T-helper 1 cell treated with Interleukin-12 subunit alpha and Interleukin-12 subunit beta and Interleukin-4 antibody, amounts not matched to agents 30 ng/mL and 1 ng/mL, for 36 hours (primary cell): ENCODE data around the gene CIITA. TPM values are rescaled to one million over a fixed set of nuclear protein-coding genes. Genes with fewer than 3 reads are reported as not detected.

Experiments used
- intact Hi-C: fragments of 100-400 bp; cut with micrococcal nuclease; formaldehyde crosslinking; loops from one replicate; pipeline ENCODE4 v1.15.1; 2024
- total RNA-seq: library from RNA; stranded (reverse); gene quantifications from 2 replicates; pipeline ENCODE4 v1.2.3, GENCODE V29; 2022

The CIITA gene
- total RNA-seq, 1 donor from 2014 or later = 67.8 TPM

DNA sequence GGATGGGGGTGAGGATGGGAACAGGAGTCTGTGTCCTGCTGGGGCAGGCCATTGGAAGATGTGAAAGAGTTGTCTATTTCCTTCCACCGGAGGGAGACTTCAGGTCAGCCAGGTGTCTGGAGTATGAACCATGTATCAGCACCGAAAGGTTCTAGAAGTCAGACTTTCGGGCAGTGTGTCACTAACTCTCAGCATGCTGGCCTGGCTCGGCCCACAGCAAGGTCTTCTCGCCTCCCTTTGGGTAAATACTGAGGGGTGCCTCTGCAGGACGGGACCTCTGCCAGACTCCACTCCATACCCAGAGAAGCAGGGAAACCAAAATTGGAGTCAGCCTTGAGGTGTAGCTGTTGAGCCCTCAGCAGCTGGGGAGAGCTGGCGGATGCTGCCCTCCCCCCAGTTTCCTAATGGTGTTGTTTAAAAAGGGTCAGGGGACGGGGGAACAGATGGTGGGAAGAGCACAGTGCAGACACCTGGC, 507 bp downstream of the CIITA start:
- intact Hi-C loops = loop anchor here (1.0 to 10.0 kb wide), 9 partner anchors 41 to 1037 kb away; partner anchors contain the start of genes GSPT1, SNN and SOCS1

- intact Hi-C loops = loop anchor here (1.0 to 10.0 kb wide), 9 partner anchors 25 to 1037 kb away; partner anchors contain the start of genes DEXI, GSPT1, SNN and SOCS1
Observed at GRCh38 chr16:10878328-10878643, 1.3 kb downstream of the CIITA start.

- intact Hi-C loops = loop anchor here (1.0 to 10.0 kb wide), 9 partner anchors 26 to 1036 kb away; partner anchors contain the start of genes DEXI, GSPT1, SNN and SOCS1
Observed at GRCh38 chr16:10878644-10879501, 1.9 kb downstream of the CIITA start.

GRCh38 chr16:10879681-10880589, 2.9 kb downstream of the CIITA start:
- intact Hi-C loops = loop anchor here (1.0 to 10.0 kb wide), 10 partner anchors 9 to 1035 kb away; partner anchors contain the start of genes GSPT1, SNN and SOCS1

GRCh38 chr16:10880594-10881452, 3.8 kb downstream of the CIITA start:
- intact Hi-C loops = loop anchor here (1.0 to 5.0 kb wide), 2 partner anchors 10 to 549 kb away; no protein-coding TSS in a partner anchor

DNA sequence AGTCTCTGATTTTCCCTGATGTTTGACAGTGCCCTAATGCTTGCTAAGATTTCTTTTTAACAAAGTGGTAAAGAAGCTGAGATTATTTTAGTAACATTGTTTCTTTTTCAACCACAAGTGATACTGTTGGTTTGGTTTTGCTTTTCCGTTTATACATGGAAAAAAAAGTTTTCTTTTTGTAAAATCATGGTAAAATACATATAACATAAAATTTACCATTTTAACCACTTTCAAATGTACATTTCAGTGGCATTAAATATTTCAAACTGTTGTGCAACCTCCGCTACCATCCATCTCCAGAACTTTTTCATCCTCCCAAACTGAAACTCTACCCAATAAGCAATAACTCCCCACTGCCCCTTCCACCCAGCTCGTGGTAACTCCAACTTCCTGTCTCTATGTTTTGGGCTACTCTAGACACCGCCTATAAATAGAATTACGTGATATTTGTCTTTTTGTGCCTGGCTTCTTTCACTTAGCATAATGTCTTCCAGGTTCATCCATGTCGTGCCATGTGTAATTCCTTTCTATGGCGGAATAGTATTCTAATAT, 4.6 kb downstream of the CIITA start:
- intact Hi-C loops = loop anchor here (5.0 kb wide), 1 partner anchor 549 kb away; no protein-coding TSS in a partner anchor

GRCh38 chr16:10883004-10883403, 6.0 kb downstream of the CIITA start:
- intact Hi-C loops = loop anchor here (5.0 kb wide), 1 partner anchor 551 kb away; no protein-coding TSS in a partner anchor

DNA sequence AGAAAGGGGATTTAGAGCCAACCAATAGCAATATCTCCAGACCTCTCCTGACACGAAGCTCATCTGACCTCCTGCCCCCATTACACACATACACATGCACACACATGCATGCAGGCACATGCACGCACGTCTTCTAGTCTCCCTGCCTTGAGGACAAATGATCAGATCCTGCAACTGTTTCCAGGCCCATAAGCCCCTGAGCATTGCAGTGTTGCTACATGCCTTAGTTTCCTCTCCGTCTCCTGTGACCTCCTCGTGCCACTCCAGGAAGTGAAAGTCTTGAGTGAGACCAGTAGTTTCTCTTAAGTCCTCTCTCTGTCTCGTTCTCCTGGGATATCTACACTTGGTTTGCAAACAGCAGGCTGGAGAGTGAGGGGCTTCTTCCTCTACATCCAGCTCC, 8.2 kb downstream of the CIITA start:
- intact Hi-C loops = no loop called here

- intact Hi-C loops = no loop called here
Observed at GRCh38 chr16:10888320-10888937, 11.4 kb downstream of the CIITA start.

GRCh38 chr16:10889855-10890254, 12.9 kb downstream of the CIITA start:
- intact Hi-C loops = no loop called here

- intact Hi-C loops = no loop called here
Observed at GRCh38 chr16:10892782-10893318, 15.8 kb downstream of the CIITA start.

- intact Hi-C loops = no loop called here
Observed at GRCh38 chr16:10895053-10895946, 18.3 kb downstream of the CIITA start.

- intact Hi-C loops = no loop called here
Observed at GRCh38 chr16:10896165-10896564, 19.2 kb downstream of the CIITA start.

DNA sequence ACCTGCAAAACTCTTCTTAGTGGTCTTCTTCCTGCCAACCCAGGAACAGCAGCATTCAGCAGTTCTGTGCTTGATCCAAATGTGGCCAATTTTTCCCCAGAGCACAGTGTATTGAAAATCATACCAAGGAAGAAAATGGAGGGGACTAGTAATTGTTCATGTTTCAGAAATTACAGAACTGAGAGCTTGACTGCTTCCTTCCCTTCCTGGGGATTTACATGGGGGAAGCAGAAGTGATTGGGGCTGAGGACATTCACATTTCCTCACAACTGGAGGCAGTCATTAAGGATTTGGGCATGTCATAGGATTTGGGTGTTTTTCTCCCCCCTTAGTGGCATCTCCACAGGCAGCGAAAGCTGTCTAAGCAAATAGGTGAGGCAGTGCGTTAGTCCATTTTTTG, 19.7 kb downstream of the CIITA start:
- intact Hi-C loops = no loop called here

GRCh38 chr16:10897134-10897533, 20.1 kb downstream of the CIITA start:
- intact Hi-C loops = no loop called here

DNA sequence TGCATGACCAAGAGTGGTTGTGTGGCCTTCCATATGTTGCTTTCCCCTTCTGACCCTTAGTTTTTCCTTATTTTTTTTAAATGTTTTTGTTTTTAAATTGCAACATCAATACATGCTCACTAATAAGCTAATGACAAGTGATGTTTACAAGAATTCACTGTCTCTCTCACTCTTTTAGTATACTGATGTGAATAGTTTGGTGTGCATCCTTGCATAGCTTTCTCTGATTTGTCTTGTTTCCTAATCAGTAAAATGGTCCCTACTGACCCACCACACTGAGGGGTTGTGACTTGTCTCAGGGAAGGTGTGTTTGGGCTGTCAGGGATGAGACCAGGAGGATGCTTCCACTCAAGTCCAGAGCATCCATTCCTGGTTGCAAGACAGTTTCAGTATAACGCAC, 26.0 kb downstream of the CIITA start:
- intact Hi-C loops = no loop called here

DNA sequence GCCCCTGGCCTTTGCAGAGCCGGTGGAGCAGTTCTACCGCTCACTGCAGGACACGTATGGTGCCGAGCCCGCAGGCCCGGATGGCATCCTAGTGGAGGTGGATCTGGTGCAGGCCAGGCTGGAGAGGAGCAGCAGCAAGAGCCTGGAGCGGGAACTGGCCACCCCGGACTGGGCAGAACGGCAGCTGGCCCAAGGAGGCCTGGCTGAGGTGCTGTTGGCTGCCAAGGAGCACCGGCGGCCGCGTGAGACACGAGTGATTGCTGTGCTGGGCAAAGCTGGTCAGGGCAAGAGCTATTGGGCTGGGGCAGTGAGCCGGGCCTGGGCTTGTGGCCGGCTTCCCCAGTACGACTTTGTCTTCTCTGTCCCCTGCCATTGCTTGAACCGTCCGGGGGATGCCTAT, 29.5 kb downstream of the CIITA start:
- intact Hi-C loops = no loop called here

- intact Hi-C loops = no loop called here
Observed at GRCh38 chr16:10906914-10907756, 30.1 kb downstream of the CIITA start.
